ENCODE measurements around the gene DACT3.

DACT3 gene

GRCh38 chr19:46626446-46626845 lies 34.5 kb downstream of the DACT3 start:
- no peak overlapping the region for H3K4me3 Mint-ChIP-seq
- H3K36me3 Mint-ChIP-seq (ENCODE audit: low read depth): no peaks in the 10 kb centered on the region
- no peaks in the 10 kb centered on the region for H3K9me3 Mint-ChIP-seq
- H3K27ac Mint-ChIP-seq: peak overlapping the region; percentile 56 to 90 (median 75)
- H3K27me3 Mint-ChIP-seq (ENCODE audit: low read depth): no peaks in the 10 kb centered on the region
- peaks cover 38% of the 10 kb centered on the region for H3K4me1 Mint-ChIP-seq
- TF ChIP-seq CTCF (IDR thresholded peaks at IDR 0.05; ENCODE audit: unreplicated experiment in 3 of 3): no peak

DNA sequence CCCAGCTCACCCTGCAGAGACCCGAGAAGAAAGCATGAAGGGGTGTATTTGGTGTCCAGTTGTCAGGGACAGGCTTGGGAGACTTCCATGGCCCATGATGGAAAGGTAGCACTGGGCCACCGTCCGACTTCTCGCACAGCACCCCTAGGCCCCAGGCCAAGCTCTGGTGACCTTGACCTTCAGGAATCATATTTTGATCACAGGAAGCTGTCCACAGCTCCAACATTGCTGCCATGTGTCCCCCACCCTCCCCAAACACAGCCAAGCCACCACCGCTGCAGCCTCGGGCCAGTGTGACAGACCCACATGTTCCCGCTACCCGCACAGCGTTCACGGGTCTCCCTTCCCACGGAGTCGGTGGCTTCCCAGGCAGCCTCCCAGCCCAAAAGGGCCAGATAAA lies 35.3 kb downstream of the DACT3 start:
- Mint-ChIP-seq H3K27me3 (ENCODE audit: low read depth) (no peaks in the 10 kb centered on the region), H3K27ac (peak overlapping the region; percentile 88 to 96 (median 90)), H3K4me1 (peaks cover 38% of the 10 kb centered on the region), H3K36me3 (ENCODE audit: low read depth) (no peaks in the 10 kb centered on the region), H3K9me3 (no peaks in the 10 kb centered on the region), H3K4me3 (no peak overlapping the region)
- no peak for TF ChIP-seq CTCF (IDR thresholded peaks at IDR 0.05; ENCODE audit: unreplicated experiment in 3 of 3)

DNA sequence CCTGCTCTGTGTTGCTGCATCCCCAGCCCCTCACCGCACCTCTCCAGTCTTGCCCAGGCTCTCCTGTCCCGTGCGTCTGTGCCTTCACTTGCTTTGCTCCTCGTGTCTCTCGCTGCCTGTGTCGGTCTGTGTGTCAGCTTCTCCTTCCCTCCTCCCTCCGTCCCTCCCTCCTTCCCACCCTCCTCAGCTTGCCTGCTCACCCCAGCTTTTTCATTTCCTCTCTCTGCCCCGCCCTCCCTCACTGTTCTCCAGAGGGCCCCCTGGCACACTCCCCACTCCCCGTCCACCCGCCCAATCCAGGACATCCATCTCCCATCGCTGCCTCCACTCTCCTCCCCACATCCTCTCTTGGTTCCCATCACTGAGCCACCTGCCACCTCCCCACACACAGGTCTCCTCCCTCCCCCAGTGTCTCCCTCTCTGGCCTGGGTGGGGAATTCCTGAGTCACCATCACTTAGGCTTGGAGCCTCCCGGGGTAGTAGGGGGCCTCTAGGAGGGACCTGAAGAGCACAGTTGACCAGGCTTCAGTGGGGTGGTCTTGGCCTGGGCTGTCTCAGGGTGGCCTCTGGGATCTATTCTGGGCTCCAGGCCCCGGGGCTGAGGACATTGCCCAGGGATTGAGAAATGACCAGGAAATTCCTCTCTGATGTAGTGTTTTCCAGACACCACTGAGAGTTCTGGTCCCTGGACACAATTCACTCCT lies 35.9 kb downstream of the DACT3 start, which contains the start of gene PTGIR:
PTGIR (minus strand) TSS at position 132 of the 704 bp plus-strand sequence. CDS start 864 bp downstream, outside the sequence.
- H3K36me3 Mint-ChIP-seq (ENCODE audit: low read depth): no peaks in the 10 kb centered on the region
- no peaks in the 10 kb centered on the region for H3K27me3 Mint-ChIP-seq (ENCODE audit: low read depth)
- no peaks in the 10 kb centered on the region for H3K9me3 Mint-ChIP-seq
- no peak for TF ChIP-seq CTCF (IDR thresholded peaks at IDR 0.05; ENCODE audit: unreplicated experiment in 3 of 3)
- peak within 1 kb of the TSS; percentile 88 to 96 (median 90) for H3K27ac Mint-ChIP-seq
- H3K4me3 Mint-ChIP-seq: peak within 1 kb of the TSS; percentile 57 to 79 (median 75)
- H3K4me1 Mint-ChIP-seq: peaks cover 43% of the 10 kb centered on the region

- no peaks in the 10 kb centered on the region for H3K9me3 Mint-ChIP-seq
- H3K4me3 Mint-ChIP-seq: peak overlapping the region in 2 of 3 experiments; percentile 27 to 75
- H3K27ac Mint-ChIP-seq: peak overlapping the region in 2 of 3 experiments; percentile 79 to 90
- no peaks in the 10 kb centered on the region for H3K27me3 Mint-ChIP-seq (ENCODE audit: low read depth)
- peaks cover 45% of the 10 kb centered on the region for H3K4me1 Mint-ChIP-seq
- no peaks in the 10 kb centered on the region for H3K36me3 Mint-ChIP-seq (ENCODE audit: low read depth)
- no peak for TF ChIP-seq CTCF (IDR thresholded peaks at IDR 0.05; ENCODE audit: unreplicated experiment in 3 of 3)
Measured at GRCh38 chr19:46623915-46624502, 37.0 kb downstream of the DACT3 start.

GRCh38 chr19:46622118-46622446 lies 38.9 kb downstream of the DACT3 start:
- TF ChIP-seq CTCF (IDR thresholded peaks at IDR 0.05; ENCODE audit: unreplicated experiment in 3 of 3): no peak
- H3K27ac Mint-ChIP-seq: peak overlapping the region in 2 of 3 experiments; percentile 72 to 87

More at GRCh38 chr19:46622118-46622446, 38.9 kb downstream of the DACT3 start:
- no peaks in the 10 kb centered on the region for H3K9me3 Mint-ChIP-seq
- no peaks in the 10 kb centered on the region for H3K36me3 Mint-ChIP-seq (ENCODE audit: low read depth)
- peak overlapping the region in 2 of 3 experiments; percentile 38 to 61 for H3K4me3 Mint-ChIP-seq
- no peaks in the 10 kb centered on the region for H3K27me3 Mint-ChIP-seq (ENCODE audit: low read depth)
- H3K4me1 Mint-ChIP-seq: peaks cover 46% of the 10 kb centered on the region
